SK-N-SH treated with all-trans-retinoic acid at 6 μM for 48 hours (cell line): ENCODE results near the gene SIPA1.

Experiments
- ARNTL ChIP-seq: fragments of 450-650 bp; formaldehyde crosslinking; IDR thresholded peaks from 2 replicates; pipeline ENCODE4 v1.5.0; 2020; ENCODE audit warnings: low read depth, mild to moderate bottlenecking, moderate library complexity, borderline replicate concordance
- BACH2 ChIP-seq: fragments of 250-450 bp; sonication (Bioruptor Pico); IDR thresholded peaks from 2 replicates; pipeline ENCODE4 v1.9.0; 2021; ENCODE audit warnings: mild to moderate bottlenecking, borderline replicate concordance
- ZNF70 ChIP-seq: fragments of 450-650 bp; formaldehyde crosslinking; IDR thresholded peaks from 2 replicates; pipeline ENCODE4 v1.5.0; 2020; ENCODE audit warnings: mild to moderate bottlenecking, moderate library complexity
- TF ChIP-seq, protein P1 (sequence below): fragments of 250-450 bp; sonication (Bioruptor Pico); IDR thresholded peaks from 2 replicates; pipeline ENCODE4 v1.8.0; 2020; ENCODE audit warnings: mild to moderate bottlenecking, moderate library complexity, borderline replicate concordance
- TF ChIP-seq, protein P2 (sequence below): fragments of 250-450 bp; sonication (Bioruptor Pico); IDR thresholded peaks from 2 replicates; pipeline ENCODE4 v1.5.1; 2020; ENCODE audit warnings: low read depth, mild to moderate bottlenecking, moderate library complexity

DNA sequence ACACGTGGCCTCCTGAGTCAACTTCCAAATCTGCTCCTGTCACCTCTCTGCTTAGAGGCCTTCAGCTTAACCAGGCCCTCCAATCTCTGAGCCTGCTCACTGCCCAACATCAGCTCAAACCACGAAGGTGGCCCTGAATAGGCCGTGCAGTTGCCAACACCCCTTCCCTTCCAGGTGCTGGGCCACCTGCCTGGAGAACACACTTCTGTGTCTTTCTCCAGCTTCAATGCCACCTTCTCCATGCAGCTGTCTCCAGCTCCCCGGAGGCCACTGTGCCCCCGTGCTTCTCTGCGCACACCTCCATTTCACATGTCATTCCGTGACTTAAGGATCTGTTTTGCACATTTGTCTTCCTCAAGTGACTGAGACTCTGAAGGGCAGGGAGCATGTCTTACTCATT lies 19.5 kb downstream of the SIPA1 start:
- no peak for TF ChIP-seq ARNTL
- TF ChIP-seq BACH2 (CRISPR knock-in tag) = no peak
- TF ChIP-seq, protein P1, sequence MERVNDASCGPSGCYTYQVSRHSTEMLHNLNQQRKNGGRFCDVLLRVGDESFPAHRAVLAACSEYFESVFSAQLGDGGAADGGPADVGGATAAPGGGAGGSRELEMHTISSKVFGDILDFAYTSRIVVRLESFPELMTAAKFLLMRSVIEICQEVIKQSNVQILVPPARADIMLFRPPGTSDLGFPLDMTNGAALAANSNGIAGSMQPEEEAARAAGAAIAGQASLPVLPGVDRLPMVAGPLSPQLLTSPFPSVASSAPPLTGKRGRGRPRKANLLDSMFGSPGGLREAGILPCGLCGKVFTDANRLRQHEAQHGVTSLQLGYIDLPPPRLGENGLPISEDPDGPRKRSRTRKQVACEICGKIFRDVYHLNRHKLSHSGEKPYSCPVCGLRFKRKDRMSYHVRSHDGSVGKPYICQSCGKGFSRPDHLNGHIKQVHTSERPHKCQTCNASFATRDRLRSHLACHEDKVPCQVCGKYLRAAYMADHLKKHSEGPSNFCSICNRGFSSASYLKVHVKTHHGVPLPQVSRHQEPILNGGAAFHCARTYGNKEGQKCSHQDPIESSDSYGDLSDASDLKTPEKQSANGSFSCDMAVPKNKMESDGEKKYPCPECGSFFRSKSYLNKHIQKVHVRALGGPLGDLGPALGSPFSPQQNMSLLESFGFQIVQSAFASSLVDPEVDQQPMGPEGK = no peak
- no peak for TF ChIP-seq ZNF70
- TF ChIP-seq, protein P2, sequence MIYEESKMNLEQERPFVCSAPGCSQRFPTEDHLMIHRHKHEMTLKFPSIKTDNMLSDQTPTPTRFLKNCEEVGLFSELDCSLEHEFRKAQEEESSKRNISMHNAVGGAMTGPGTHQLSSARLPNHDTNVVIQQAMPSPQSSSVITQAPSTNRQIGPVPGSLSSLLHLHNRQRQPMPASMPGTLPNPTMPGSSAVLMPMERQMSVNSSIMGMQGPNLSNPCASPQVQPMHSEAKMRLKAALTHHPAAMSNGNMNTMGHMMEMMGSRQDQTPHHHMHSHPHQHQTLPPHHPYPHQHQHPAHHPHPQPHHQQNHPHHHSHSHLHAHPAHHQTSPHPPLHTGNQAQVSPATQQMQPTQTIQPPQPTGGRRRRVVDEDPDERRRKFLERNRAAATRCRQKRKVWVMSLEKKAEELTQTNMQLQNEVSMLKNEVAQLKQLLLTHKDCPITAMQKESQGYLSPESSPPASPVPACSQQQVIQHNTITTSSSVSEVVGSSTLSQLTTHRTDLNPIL (CRISPR knock-in tag) = no peak
